ENCODE data around the gene KIAA0825. TPM values are rescaled to one million over a fixed set of nuclear protein-coding genes. Genes with fewer than 3 reads are reported as not detected.

Gene KIAA0825
- total RNA-seq, 2 experiments from 2014 or later: 0.32 to 0.54 TPM

GRCh38 chr5:94316916-94317838 is 301.2 kb downstream of the KIAA0825 start:
- Mint-ChIP-seq H3K27ac (no peak overlapping the region), H3K9me3 (no peaks in the 10 kb centered on the region), H3K36me3 (ENCODE audit: low read depth) (no peaks in the 10 kb centered on the region), H3K4me1 (ENCODE audit: low read depth) (no peaks in the 10 kb centered on the region), H3K4me3 (no peak overlapping the region), H3K27me3 (no peaks in the 10 kb centered on the region)
- POLR2A ChIA-PET: no interaction called here
- intact Hi-C loops (cut with micrococcal nuclease): no loop called here
- TF ChIP-seq, protein P1, sequence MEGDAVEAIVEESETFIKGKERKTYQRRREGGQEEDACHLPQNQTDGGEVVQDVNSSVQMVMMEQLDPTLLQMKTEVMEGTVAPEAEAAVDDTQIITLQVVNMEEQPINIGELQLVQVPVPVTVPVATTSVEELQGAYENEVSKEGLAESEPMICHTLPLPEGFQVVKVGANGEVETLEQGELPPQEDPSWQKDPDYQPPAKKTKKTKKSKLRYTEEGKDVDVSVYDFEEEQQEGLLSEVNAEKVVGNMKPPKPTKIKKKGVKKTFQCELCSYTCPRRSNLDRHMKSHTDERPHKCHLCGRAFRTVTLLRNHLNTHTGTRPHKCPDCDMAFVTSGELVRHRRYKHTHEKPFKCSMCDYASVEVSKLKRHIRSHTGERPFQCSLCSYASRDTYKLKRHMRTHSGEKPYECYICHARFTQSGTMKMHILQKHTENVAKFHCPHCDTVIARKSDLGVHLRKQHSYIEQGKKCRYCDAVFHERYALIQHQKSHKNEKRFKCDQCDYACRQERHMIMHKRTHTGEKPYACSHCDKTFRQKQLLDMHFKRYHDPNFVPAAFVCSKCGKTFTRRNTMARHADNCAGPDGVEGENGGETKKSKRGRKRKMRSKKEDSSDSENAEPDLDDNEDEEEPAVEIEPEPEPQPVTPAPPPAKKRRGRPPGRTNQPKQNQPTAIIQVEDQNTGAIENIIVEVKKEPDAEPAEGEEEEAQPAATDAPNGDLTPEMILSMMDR (IDR thresholded peaks at IDR 0.05): no peak
- DNase-seq: no peak
- CTCF ChIA-PET: no interaction called here
- ATAC-seq: no peak

GRCh38 chr5:94314460-94315131 is 303.8 kb downstream of the KIAA0825 start:
- Mint-ChIP-seq H3K27ac (no peak overlapping the region), H3K9me3 (no peaks in the 10 kb centered on the region), H3K4me3 (no peak overlapping the region), H3K36me3 (ENCODE audit: low read depth) (no peaks in the 10 kb centered on the region), H3K27me3 (no peaks in the 10 kb centered on the region), H3K4me1 (ENCODE audit: low read depth) (no peaks in the 10 kb centered on the region)
- CTCF ChIA-PET: no interaction called here
- POLR2A ChIA-PET: no interaction called here
- ATAC-seq: no peak
- TF ChIP-seq, protein P1 (IDR thresholded peaks at IDR 0.05): no peak
- no peak for DNase-seq
- intact Hi-C loops (cut with micrococcal nuclease): no loop called here

- DNase-seq: no peak
- POLR2A ChIA-PET: interaction anchor here (0.7 kb wide), 1 partner anchor 205 kb away, joined by 3 read pairs; no protein-coding TSS in a partner anchor
- H3K9me3 Mint-ChIP-seq: no peaks in the 10 kb centered on the region
Observed at GRCh38 chr5:94313696-94314095, 304.7 kb downstream of the KIAA0825 start.

GRCh38 chr5:94313188-94313587 is 305.2 kb downstream of the KIAA0825 start:
- Mint-ChIP-seq H3K27ac (no peak overlapping the region), H3K4me3 (no peak overlapping the region), H3K27me3 (no peaks in the 10 kb centered on the region), H3K4me1 (ENCODE audit: low read depth) (no peaks in the 10 kb centered on the region), H3K9me3 (no peaks in the 10 kb centered on the region), H3K36me3 (ENCODE audit: low read depth) (no peaks in the 10 kb centered on the region)
- intact Hi-C loops (cut with micrococcal nuclease): no loop called here
- TF ChIP-seq, protein P1 (IDR thresholded peaks at IDR 0.05): no peak
- ATAC-seq: no peak
- CTCF ChIA-PET: no interaction called here
- DNase-seq: no peak
- POLR2A ChIA-PET: interaction anchor here (0.7 kb wide), 1 partner anchor 206 kb away, joined by 3 read pairs; no protein-coding TSS in a partner anchor

More at GRCh38 chr5:94313696-94314095, 304.7 kb downstream of the KIAA0825 start:
- no peaks in the 10 kb centered on the region for H3K36me3 Mint-ChIP-seq (ENCODE audit: low read depth)
- H3K27me3 Mint-ChIP-seq: no peaks in the 10 kb centered on the region
- no peak overlapping the region for H3K27ac Mint-ChIP-seq
- H3K4me3 Mint-ChIP-seq: no peak overlapping the region
- no peak for ATAC-seq
- CTCF ChIA-PET: no interaction called here
- TF ChIP-seq, protein P1 (IDR thresholded peaks at IDR 0.05): no peak
- intact Hi-C loops (cut with micrococcal nuclease): no loop called here
- H3K4me1 Mint-ChIP-seq (ENCODE audit: low read depth): no peaks in the 10 kb centered on the region

- Mint-ChIP-seq H3K36me3 (ENCODE audit: low read depth) (no peaks in the 10 kb centered on the region), H3K4me3 (no peak overlapping the region), H3K27me3 (no peaks in the 10 kb centered on the region), H3K27ac (no peak overlapping the region), H3K9me3 (no peaks in the 10 kb centered on the region), H3K4me1 (ENCODE audit: low read depth) (no peaks in the 10 kb centered on the region)
- POLR2A ChIA-PET: no interaction called here
- ATAC-seq (no peak), DNase-seq (no peak)
- TF ChIP-seq, protein P1 (IDR thresholded peaks at IDR 0.05): no peak
- CTCF ChIA-PET: interaction anchor here (1.3 kb wide), 1 partner anchor 9 kb away, joined by 3 read pairs; no protein-coding TSS in a partner anchor
- intact Hi-C loops (cut with micrococcal nuclease): no loop called here
Observed at GRCh38 chr5:94312298-94312697, 306.1 kb downstream of the KIAA0825 start.

All from activated CD8-positive, alpha-beta T cell treated with anti-CD3 and anti-CD28 coated beads for 36 hours (primary cell).